Thymus (tissue), 11 donors: ENCODE data around the gene PDE7B. TPM values are rescaled to one million over a fixed set of nuclear protein-coding genes. Genes with fewer than 3 reads are reported as not detected.

ENCODE experiments used
- DNase-seq, 9 donors: peaks; one replicate each; pipeline ENCODE4 v3.0.0-alpha.2; 2013; ENCODE audit warnings: low spot score in 9 of 9, low read depth in 6 of 9, missing footprints in 1 of 9
- H3K27ac ChIP-seq, 2 donors: one replicate each; pipeline ENCODE4 v1.5.1; 2013; ENCODE audit warnings: control low read depth in 1 of 2, low read depth in 1 of 2, low read length in 1 of 2, mild to moderate bottlenecking in 1 of 2, moderate library complexity in 1 of 2
- H3K27me3 ChIP-seq, 2 donors: one replicate each; pipeline ENCODE4 v1.5.1; 2013; ENCODE audit warnings: low read length in 1 of 2; ENCODE audit not compliant: control insufficient read depth in 2 of 2, insufficient read depth in 1 of 2
- H3K36me3 ChIP-seq, 2 donors: one replicate each; pipeline ENCODE4 v1.5.1; 2013; ENCODE audit warnings: low read length in 1 of 2, mild to moderate bottlenecking in 1 of 2, moderate library complexity in 1 of 2; ENCODE audit not compliant: control insufficient read depth in 2 of 2, insufficient read depth in 2 of 2
- H3K4me1 ChIP-seq, 2 donors: one replicate each; pipeline ENCODE4 v1.5.1; 2013; ENCODE audit warnings: low read length in 2 of 2; ENCODE audit not compliant: control insufficient read depth in 2 of 2, insufficient read depth in 2 of 2
- H3K4me3 ChIP-seq, 2 donors: one replicate each; pipeline ENCODE4 v1.5.1; 2013; ENCODE audit warnings: low read length in 2 of 2, control low read depth in 1 of 2, mild to moderate bottlenecking in 1 of 2
- H3K9me3 ChIP-seq, 2 donors: one replicate each; pipeline ENCODE4 v1.5.1; 2013; ENCODE audit warnings: low read length in 1 of 2, mild to moderate bottlenecking in 1 of 2; ENCODE audit not compliant: control insufficient read depth in 2 of 2, insufficient read depth in 1 of 2
- WGBS: extraction: QIAGEN DNeasy Blood & Tissue Kit; methylation state at CpG from one replicate; pipeline ENCODE4 v1.1.7; 2013; 5-methylcytosine and 5-hydroxymethylcytosine counted together
- polyA plus RNA-seq: library from polyadenylated mRNA; stranded (reverse); fragments of 200-250 nt; gene quantifications from one replicate; pipeline ENCODE4 v1.2.3, GENCODE V29; 2013
- total RNA-seq: library from RNA; stranded (reverse); fragments of 120-200 nt; gene quantifications from one replicate; pipeline ENCODE4 v1.2.4, GENCODE V29; 2013
- donor health status: healthy.

Gene PDE7B
- total and polyA plus RNA-seq, 2 donors, result 4.4 to 5.8 TPM

- Histone ChIP-seq H3K4me3 (no peak overlapping the region), H3K4me1 (no peaks in the 10 kb centered on the region), H3K27me3 (no peaks in the 10 kb centered on the region), H3K27ac (no peak overlapping the region), H3K9me3 (no peaks in the 10 kb centered on the region), H3K36me3 (peaks cover 0 to 3% of the 10 kb centered on the region in 2 donors)
- DNase-seq, result no peak
- 98% methylated on average over 32 of the region's 32 CpGs for WGBS
Observed at GRCh38 chr6:136191606-136192312, 340.3 kb downstream of the PDE7B start.

- Histone ChIP-seq H3K4me3 (no peak overlapping the region), H3K27me3 (no peaks in the 10 kb centered on the region), H3K9me3 (no peaks in the 10 kb centered on the region), H3K36me3 (peaks cover 0 to 3% of the 10 kb centered on the region in 2 donors), H3K27ac (no peak overlapping the region), H3K4me1 (no peaks in the 10 kb centered on the region)
- no peak for DNase-seq
- 94% methylated on average over 6 of the region's 6 CpGs for WGBS
Observed at GRCh38 chr6:136192902-136193301, 341.4 kb downstream of the PDE7B start.

GRCh38 chr6:136201732-136202131, 350.2 kb downstream of the PDE7B start:
- 95% methylated on average over 5 of the region's 5 CpGs for WGBS
- Histone ChIP-seq H3K27ac (no peak overlapping the region), H3K4me1 (no peaks in the 10 kb centered on the region), H3K4me3 (no peak overlapping the region), H3K9me3 (no peaks in the 10 kb centered on the region), H3K27me3 (no peaks in the 10 kb centered on the region), H3K36me3 (no peaks in the 10 kb centered on the region)
- DNase-seq, result no peak

- Histone ChIP-seq H3K4me1 (no peaks in the 10 kb centered on the region), H3K9me3 (no peaks in the 10 kb centered on the region), H3K27ac (no peak overlapping the region), H3K36me3 (no peaks in the 10 kb centered on the region), H3K4me3 (no peak overlapping the region), H3K27me3 (no peaks in the 10 kb centered on the region)
- DNase-seq, result no peak
- 96% methylated on average over 4 of the region's 4 CpGs for WGBS
Observed at GRCh38 chr6:136208783-136209182, 357.3 kb downstream of the PDE7B start.

GRCh38 chr6:136209496-136209895, 358.0 kb downstream of the PDE7B start:
- no peak overlapping the region for H3K4me3 ChIP-seq
- no peaks in the 10 kb centered on the region for H3K9me3 ChIP-seq
- no peaks in the 10 kb centered on the region for H3K27me3 ChIP-seq
- 98% methylated on average over 2 of the region's 2 CpGs for WGBS
- no peak for DNase-seq
- no peaks in the 10 kb centered on the region for H3K36me3 ChIP-seq
- no peak overlapping the region for H3K27ac ChIP-seq
- no peaks in the 10 kb centered on the region for H3K4me1 ChIP-seq

GRCh38 chr6:136210398-136211165, 359.1 kb downstream of the PDE7B start:
- 96% methylated on average over 13 of the region's 13 CpGs for WGBS
- H3K27ac ChIP-seq, result no peak overlapping the region
- H3K27me3 ChIP-seq, result no peaks in the 10 kb centered on the region
- H3K4me3 ChIP-seq, result no peak overlapping the region
- no peaks in the 10 kb centered on the region for H3K36me3 ChIP-seq
- H3K9me3 ChIP-seq, result no peaks in the 10 kb centered on the region
- H3K4me1 ChIP-seq, result no peaks in the 10 kb centered on the region
- DNase-seq, result no peak

GRCh38 chr6:136212608-136213007, 361.1 kb downstream of the PDE7B start:
- Histone ChIP-seq H3K36me3 (no peaks in the 10 kb centered on the region), H3K9me3 (no peaks in the 10 kb centered on the region), H3K4me1 (no peaks in the 10 kb centered on the region), H3K27ac (no peak overlapping the region), H3K27me3 (no peaks in the 10 kb centered on the region), H3K4me3 (no peak overlapping the region)
- 98% methylated on average over 2 of the region's 2 CpGs for WGBS
- no peak for DNase-seq

GRCh38 chr6:136213012-136213539, 361.6 kb downstream of the PDE7B start:
- Histone ChIP-seq H3K27me3 (no peaks in the 10 kb centered on the region), H3K9me3 (no peaks in the 10 kb centered on the region), H3K36me3 (no peaks in the 10 kb centered on the region), H3K4me3 (no peak overlapping the region), H3K4me1 (no peaks in the 10 kb centered on the region), H3K27ac (no peak overlapping the region)
- 95% methylated on average over 5 of the region's 5 CpGs for WGBS
- no peak for DNase-seq

- H3K27me3 ChIP-seq, result no peaks in the 10 kb centered on the region
- DNase-seq, result no peak
- no peak overlapping the region for H3K4me3 ChIP-seq
- H3K4me1 ChIP-seq, result no peaks in the 10 kb centered on the region
- no peaks in the 10 kb centered on the region for H3K36me3 ChIP-seq
- no peak overlapping the region for H3K27ac ChIP-seq
- H3K9me3 ChIP-seq, result no peaks in the 10 kb centered on the region
Observed at GRCh38 chr6:136213853-136214252, 362.4 kb downstream of the PDE7B start.
